H9 (cell line): ENCODE data around the gene AP2M1. TPM values are rescaled to one million over a fixed set of nuclear protein-coding genes. Genes with fewer than 3 reads are reported as not detected.

Experiments used
- DNase-seq: peaks from one replicate; pipeline ENCODE4 v3.0.0-alpha.2; 2017
- H2AFZ ChIP-seq: one replicate; pipeline ENCODE4 v1.6.1; 2013; ENCODE audit warnings: mild to moderate bottlenecking, low read length, control low read depth, moderate library complexity
- H2AK5ac ChIP-seq: 2 replicates; pipeline ENCODE4 v1.6.1; 2013; ENCODE audit warnings: low read length, control low read depth, mixed read lengths; ENCODE audit not compliant: insufficient read length
- H2BK120ac ChIP-seq: one replicate; pipeline ENCODE4 v1.6.1; 2013; ENCODE audit warnings: low read depth, mild to moderate bottlenecking, low read length, control low read depth, inconsistent platforms; ENCODE audit not compliant: poor library complexity, severe bottlenecking
- H2BK12ac ChIP-seq: 2 replicates; pipeline ENCODE4 v1.6.1; 2013; ENCODE audit warnings: low read length, control low read depth, mixed read lengths, low read depth; ENCODE audit not compliant: insufficient read length
- H2BK15ac ChIP-seq: 2 replicates; pipeline ENCODE4 v1.6.1; 2013; ENCODE audit warnings: low read depth, low read length, control low read depth
- H2BK20ac ChIP-seq: one replicate; pipeline ENCODE4 v1.6.1; 2013; ENCODE audit warnings: low read depth, mild to moderate bottlenecking, low read length, control low read depth, inconsistent platforms; ENCODE audit not compliant: poor library complexity, severe bottlenecking
- H2BK5ac ChIP-seq: 2 replicates; pipeline ENCODE4 v1.6.1; 2013; ENCODE audit warnings: low read length, control low read depth, mixed read lengths; ENCODE audit not compliant: insufficient read length
- H3K14ac ChIP-seq: 2 replicates; pipeline ENCODE4 v1.6.1; 2013; ENCODE audit warnings: low read length, control low read depth; ENCODE audit not compliant: insufficient read depth
- H3K18ac ChIP-seq: 2 replicates; pipeline ENCODE4 v1.6.1; 2013; ENCODE audit warnings: low read depth, mild to moderate bottlenecking, mixed read lengths, low read length, control low read depth; ENCODE audit not compliant: insufficient read length
- H3K23ac ChIP-seq: 2 replicates; pipeline ENCODE4 v1.6.1; 2013; ENCODE audit warnings: low read length, control low read depth, mixed read lengths, low read depth; ENCODE audit not compliant: insufficient read length
- H3K23me2 ChIP-seq: 2 replicates; pipeline ENCODE4 v1.6.1; 2013; ENCODE audit warnings: low read depth, mild to moderate bottlenecking, mixed read lengths, low read length, control low read depth; ENCODE audit not compliant: insufficient read length, poor library complexity, severe bottlenecking
- H3K27ac ChIP-seq: 2 replicates; pipeline ENCODE4 v1.5.1; 2013; ENCODE audit warnings: low read length, control low read depth, mixed read lengths, low read depth; ENCODE audit not compliant: insufficient read length
- H3K27me3 ChIP-seq: 2 replicates; pipeline ENCODE4 v1.6.1; 2013; ENCODE audit warnings: low read length, control low read depth, inconsistent platforms; ENCODE audit not compliant: insufficient read depth
- H3K4ac ChIP-seq: 2 replicates; pipeline ENCODE4 v1.6.1; 2013; ENCODE audit warnings: low read depth, mild to moderate bottlenecking, control low read depth, inconsistent platforms, low read length, moderate library complexity
- H3K4me1 ChIP-seq: 2 replicates; pipeline ENCODE4 v1.6.1; 2013; ENCODE audit warnings: low read length, control low read depth, inconsistent platforms; ENCODE audit not compliant: insufficient read depth
- H3K4me2 ChIP-seq: 2 replicates; pipeline ENCODE4 v1.6.1; 2013; ENCODE audit warnings: low read length, control low read depth, mixed read lengths; ENCODE audit not compliant: insufficient read length, insufficient read depth
- H3K56ac ChIP-seq: 2 replicates; pipeline ENCODE4 v1.6.1; 2013; ENCODE audit warnings: low read depth, mild to moderate bottlenecking, mixed read lengths, low read length, control low read depth; ENCODE audit not compliant: insufficient read length
- H3K79me1 ChIP-seq: 2 replicates; pipeline ENCODE4 v1.6.1; 2013; ENCODE audit warnings: low read depth, mild to moderate bottlenecking, moderate library complexity, low read length, control low read depth, inconsistent platforms; ENCODE audit not compliant: insufficient read depth, poor library complexity, severe bottlenecking
- H3K79me2 ChIP-seq: 2 replicates; pipeline ENCODE4 v1.6.1; 2013; ENCODE audit warnings: low read length, control low read depth, inconsistent platforms; ENCODE audit not compliant: insufficient read depth
- H3K9ac ChIP-seq: 2 replicates; pipeline ENCODE4 v1.6.1; 2013; ENCODE audit warnings: low read length, control low read depth, mixed read lengths; ENCODE audit not compliant: insufficient read length; ENCODE audit errors: extremely low read depth
- H3K9me3 ChIP-seq: one replicate; pipeline ENCODE4 v1.6.1; 2013; ENCODE audit warnings: low read depth, low read length, inconsistent platforms; ENCODE audit not compliant: control insufficient read depth
- H3T11ph ChIP-seq: one replicate; pipeline ENCODE4 v1.6.1; 2013; ENCODE audit warnings: mild to moderate bottlenecking, low read length, control low read depth, inconsistent platforms
- H4K20me1 ChIP-seq: one replicate; pipeline ENCODE4 v1.6.1; 2013; ENCODE audit not compliant: control insufficient read depth, insufficient read length, insufficient read depth
- H4K5ac ChIP-seq: 2 replicates; pipeline ENCODE4 v1.6.1; 2013; ENCODE audit warnings: low read depth, mild to moderate bottlenecking, mixed read lengths, low read length, control low read depth; ENCODE audit not compliant: insufficient read length
- H4K8ac ChIP-seq: replicated peaks from 2 replicates; pipeline ENCODE4 v1.6.1; 2013; ENCODE audit warnings: low read length, control low read depth, mixed read lengths, low read depth; ENCODE audit not compliant: insufficient read length
- H4K91ac ChIP-seq: 2 replicates; pipeline ENCODE4 v1.6.1; 2013; ENCODE audit warnings: low read depth, mild to moderate bottlenecking, moderate library complexity, mixed read lengths, low read length, control low read depth; ENCODE audit not compliant: insufficient read length
- H3K27ac Mint-ChIP-seq, 3 experiments: 2 replicates in 2 of 3; 3 replicates in 1 of 3; pipeline ENCODE4 v1.8.0; 2020 to 2021; ENCODE audit warnings: mixed read lengths in 3 of 3, mild to moderate bottlenecking in 1 of 3, moderate library complexity in 1 of 3
- H3K27me3 Mint-ChIP-seq: 2 replicates; pipeline ENCODE4 v1.8.0; 2021; ENCODE audit warnings: low read depth, mild to moderate bottlenecking, moderate library complexity, mixed read lengths
- H3K36me3 Mint-ChIP-seq, 3 experiments: 2 replicates in 2 of 3; 3 replicates in 1 of 3; pipeline ENCODE4 v1.8.0; 2020 to 2021; ENCODE audit warnings: low read depth in 3 of 3, mixed read lengths in 3 of 3; ENCODE audit not compliant: insufficient read depth in 1 of 3
- H3K4me1 Mint-ChIP-seq, 2 experiments: 2 replicates each; pipeline ENCODE4 v1.8.0; 2020; ENCODE audit warnings: mixed read lengths in 2 of 2
- H3K4me3 Mint-ChIP-seq, 2 experiments: 2 replicates in 1 of 2; 3 replicates in 1 of 2; pipeline ENCODE4 v1.8.0; 2020 to 2021; ENCODE audit warnings: mild to moderate bottlenecking in 2 of 2, mixed read lengths in 2 of 2, moderate library complexity in 1 of 2
- H3K9me3 Mint-ChIP-seq, 2 experiments: 2 replicates in 1 of 2; 3 replicates in 1 of 2; pipeline ENCODE4 v1.8.0; 2020; ENCODE audit warnings: mild to moderate bottlenecking in 2 of 2, mixed read lengths in 2 of 2, moderate library complexity in 1 of 2
- WGBS: extraction: QIAGEN DNeasy Blood & Tissue Kit; methylation state at CpG from one replicate; pipeline ENCODE4 v1.1.7; 2013; ENCODE audit warnings: missing lambda C conversion rate, low lambda C conversion rate, mixed read lengths; ENCODE audit not compliant: insufficient read length; ENCODE audit errors: extremely low coverage; 5-methylcytosine and 5-hydroxymethylcytosine counted together
- total RNA-seq: library from RNA; stranded (reverse); gene quantifications from 2 replicates; pipeline ENCODE4 v1.2.1, GENCODE V29; 2021
- TF ChIP-seq, protein P1 (sequence below): fragments of 200-600 bp; sonication (generic); conservative IDR thresholded peaks from 3 replicates; pipeline ENCODE4 v1.8.0; 2021; ENCODE audit warnings: antibody characterized with exemption, mild to moderate bottlenecking

AP2M1 gene
- total RNA-seq, 1 experiment from 2014 or later: 443 TPM

DNA sequence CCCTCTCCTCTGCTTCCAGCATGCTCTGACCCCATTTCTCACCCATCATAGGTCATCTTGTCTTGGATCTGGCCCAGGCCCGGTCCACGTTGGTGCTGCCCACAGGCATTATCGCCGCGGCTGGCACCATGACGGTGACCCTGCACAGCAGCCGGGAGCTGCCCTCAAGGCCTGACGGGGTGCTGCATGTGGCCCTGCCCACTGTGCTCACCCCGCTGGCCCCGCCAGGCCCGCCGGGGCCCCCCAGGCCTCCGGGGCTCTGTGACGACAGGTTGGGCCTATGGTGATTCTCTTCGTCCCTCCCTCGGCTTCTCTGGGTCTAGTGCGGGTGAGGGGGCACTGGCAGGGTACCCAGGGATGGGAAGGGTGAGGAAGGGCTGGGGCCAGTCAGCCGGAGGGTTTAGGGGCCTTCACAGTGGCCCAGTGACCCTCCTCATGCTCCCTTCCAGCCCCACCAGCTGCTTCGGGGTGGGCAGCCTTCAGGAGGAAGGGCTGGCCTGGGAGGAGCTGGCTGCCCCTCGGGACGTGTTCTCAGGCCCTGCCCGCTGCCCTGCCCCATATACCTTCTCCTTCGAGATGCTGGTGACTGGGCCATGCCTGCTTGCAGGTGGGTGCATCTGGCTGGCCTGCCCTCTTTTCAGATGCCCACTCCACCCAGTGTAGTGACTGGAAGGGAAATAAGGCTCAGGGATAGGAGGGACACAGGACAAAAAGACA is 58.6 kb downstream of the AP2M1 start:
- Histone ChIP-seq H2BK20ac (no peak overlapping the region), H4K8ac (no peak overlapping the region), H2BK5ac (no peak overlapping the region), H3K4me2 (no peak overlapping the region), H2BK12ac (no peak overlapping the region), H4K5ac (no peak overlapping the region), H4K20me1 (no peaks in the 10 kb centered on the region), H3K4me1 (no peaks in the 10 kb centered on the region), H3K27me3 (peaks cover 32% of the 10 kb centered on the region), H3K79me1 (no peaks in the 10 kb centered on the region), H3K27ac (no peak overlapping the region), H4K91ac (no peak overlapping the region), H3K79me2 (no peaks in the 10 kb centered on the region), H3T11ph (no peak overlapping the region), H3K9ac (no peak overlapping the region), H3K56ac (no peak overlapping the region), H2AFZ (no peak overlapping the region), H3K23me2 (peaks cover 15% of the 10 kb centered on the region), H3K4ac (no peak overlapping the region), H2AK5ac (no peak overlapping the region), H3K14ac (no peak overlapping the region), H3K18ac (no peak overlapping the region), H2BK120ac (no peak overlapping the region), H2BK15ac (no peak overlapping the region), H3K9me3 (no peaks in the 10 kb centered on the region), H3K23ac (no peak overlapping the region)
- Mint-ChIP-seq H3K27ac (no peak overlapping the region), H3K4me3 (no peak overlapping the region), H3K27me3 (peaks cover 50% of the 10 kb centered on the region), H3K36me3 (no peaks in the 10 kb centered on the region; a peak in 1 of 7 replicates), H3K9me3 (no peaks in the 10 kb centered on the region), H3K4me1 (peaks cover 2 to 10% of the 10 kb centered on the region in 2 experiments)
- TF ChIP-seq, protein P1, sequence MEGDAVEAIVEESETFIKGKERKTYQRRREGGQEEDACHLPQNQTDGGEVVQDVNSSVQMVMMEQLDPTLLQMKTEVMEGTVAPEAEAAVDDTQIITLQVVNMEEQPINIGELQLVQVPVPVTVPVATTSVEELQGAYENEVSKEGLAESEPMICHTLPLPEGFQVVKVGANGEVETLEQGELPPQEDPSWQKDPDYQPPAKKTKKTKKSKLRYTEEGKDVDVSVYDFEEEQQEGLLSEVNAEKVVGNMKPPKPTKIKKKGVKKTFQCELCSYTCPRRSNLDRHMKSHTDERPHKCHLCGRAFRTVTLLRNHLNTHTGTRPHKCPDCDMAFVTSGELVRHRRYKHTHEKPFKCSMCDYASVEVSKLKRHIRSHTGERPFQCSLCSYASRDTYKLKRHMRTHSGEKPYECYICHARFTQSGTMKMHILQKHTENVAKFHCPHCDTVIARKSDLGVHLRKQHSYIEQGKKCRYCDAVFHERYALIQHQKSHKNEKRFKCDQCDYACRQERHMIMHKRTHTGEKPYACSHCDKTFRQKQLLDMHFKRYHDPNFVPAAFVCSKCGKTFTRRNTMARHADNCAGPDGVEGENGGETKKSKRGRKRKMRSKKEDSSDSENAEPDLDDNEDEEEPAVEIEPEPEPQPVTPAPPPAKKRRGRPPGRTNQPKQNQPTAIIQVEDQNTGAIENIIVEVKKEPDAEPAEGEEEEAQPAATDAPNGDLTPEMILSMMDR: no peak
- DNase-seq: no peak
- WGBS: no CpG with 5 or more reads among the region's 23 CpGs

Other genes starting within 250 kb of the AP2M1 start
- gene ABCC5, start 157.0 kb upstream of the AP2M1 start, total RNA-seq: 32.5 and 37.6 TPM in 2 replicates
- not detected in 2 replicates for gene HTR3D, start 143.1 kb upstream of the AP2M1 start, total RNA-seq
- not detected in 2 replicates for gene HTR3C, start 121.8 kb upstream of the AP2M1 start, total RNA-seq
- gene HTR3E, start 77.8 kb upstream of the AP2M1 start, total RNA-seq: not detected in 2 replicates
- gene EIF2B5, start 39.5 kb upstream of the AP2M1 start, total RNA-seq: 38.4 and 42.0 TPM in 2 replicates
- gene DVL3, start 19.5 kb upstream of the AP2M1 start, total RNA-seq: 64.7 and 69.7 TPM in 2 replicates
- gene ABCF3, start 11.3 kb downstream of the AP2M1 start, total RNA-seq: 56.1 and 58.4 TPM in 2 replicates
- 2.7 TPM in 2 replicates for gene VWA5B2, start 54.7 kb downstream of the AP2M1 start, total RNA-seq
- gene ALG3, start 74.1 kb downstream of the AP2M1 start, total RNA-seq: 54.1 and 62.2 TPM in 2 replicates
- gene EEF1AKMT4, start 74.8 kb downstream of the AP2M1 start, total RNA-seq: 8.1 and 9.8 TPM in 2 replicates
- gene CAMK2N2, start 86.7 kb downstream of the AP2M1 start, total RNA-seq: 12.6 and 13.9 TPM in 2 replicates
- gene ECE2, start 101.2 kb downstream of the AP2M1 start, total RNA-seq: not detected in 2 replicates
- gene PSMD2, start 124.4 kb downstream of the AP2M1 start, total RNA-seq: 337 and 344 TPM in 2 replicates
- gene EIF4G1, start 139.8 kb downstream of the AP2M1 start, total RNA-seq: 532 and 544 TPM in 2 replicates
- 14.4 and 15.5 TPM in 2 replicates for gene FAM131A, start 162.7 kb downstream of the AP2M1 start, total RNA-seq
- 17.2 and 19.5 TPM in 2 replicates for gene CLCN2, start 186.8 kb downstream of the AP2M1 start, total RNA-seq
- 115 and 122 TPM in 2 replicates for gene POLR2H, start 186.9 kb downstream of the AP2M1 start, total RNA-seq
- gene THPO, start 203.4 kb downstream of the AP2M1 start, total RNA-seq: 0.64 and 0.85 TPM in 2 replicates
- gene CHRD, start 205.2 kb downstream of the AP2M1 start, total RNA-seq: 1.8 and 1.9 TPM in 2 replicates